Measurements from ENCODE around the gene EIF3K. TPM values are rescaled to one million over a fixed set of nuclear protein-coding genes. Genes with fewer than 3 reads are reported as not detected.

The EIF3K gene
- total and polyA plus RNA-seq, 7 donors = 367 to 984 (median 470) TPM

- DNase-seq = no peak
- 34 to 54% (median 50%) methylated on average over 2 of the region's 2 CpGs for WGBS, 3 donors
- H3K4me3 ChIP-seq = no peak overlapping the region
- ATAC-seq = no peak
- H3K36me3 ChIP-seq (ENCODE audit: insufficient read depth in 1 of 2, low read depth in 1 of 2) = peaks cover 4 to 31% of the 10 kb centered on the region in 2 donors
- intact Hi-C loops (cut with DNase I) = loop anchor here (5.0 to 10.0 kb wide), 3 partner anchors 195 to 285 kb away; partner anchors contain the start of genes ECH1 (in 1 of the 2) and FAM98C (in 1 of the 2)
- H3K27me3 ChIP-seq (ENCODE audit: insufficient read depth in 3 of 3, low read length in 2 of 3) = no peaks in the 10 kb centered on the region
- H3K9me3 ChIP-seq = no peaks in the 10 kb centered on the region
- H3K27ac ChIP-seq = peak overlapping the region; percentile 36
- TF ChIP-seq CTCF (IDR thresholded peaks at IDR 0.05) = no peak
- H3K4me1 ChIP-seq = peaks cover 6% of the 10 kb centered on the region
These were observed 20.7 kb downstream of the EIF3K start for GRCh38 chr19:38639679-38640078.

GRCh38 chr19:38640368-38640767 is 21.4 kb downstream of the EIF3K start:
- no peak for TF ChIP-seq CTCF (IDR thresholded peaks at IDR 0.05)
- no peaks in the 10 kb centered on the region for H3K4me1 ChIP-seq
- H3K9me3 ChIP-seq = no peaks in the 10 kb centered on the region
- DNase-seq (no peak), ATAC-seq (peak in 1 of 4 donors; percentile 20)
- H3K27me3 ChIP-seq (ENCODE audit: insufficient read depth in 3 of 3, low read length in 2 of 3) = no peaks in the 10 kb centered on the region
- 65 to 73% (median 69%) methylated on average over 4 of the region's 4 CpGs for WGBS, 3 donors
- no peak overlapping the region for H3K4me3 ChIP-seq
- H3K27ac ChIP-seq = peak overlapping the region; percentile 55
- peaks cover 4 to 24% of the 10 kb centered on the region in 2 donors for H3K36me3 ChIP-seq (ENCODE audit: insufficient read depth in 1 of 2, low read depth in 1 of 2)
- intact Hi-C loops (cut with DNase I) = loop anchor here (10.0 kb wide), 2 partner anchors 194 to 284 kb away; partner anchors contain the start of gene ECH1 (in 1 of the 2)

DNA sequence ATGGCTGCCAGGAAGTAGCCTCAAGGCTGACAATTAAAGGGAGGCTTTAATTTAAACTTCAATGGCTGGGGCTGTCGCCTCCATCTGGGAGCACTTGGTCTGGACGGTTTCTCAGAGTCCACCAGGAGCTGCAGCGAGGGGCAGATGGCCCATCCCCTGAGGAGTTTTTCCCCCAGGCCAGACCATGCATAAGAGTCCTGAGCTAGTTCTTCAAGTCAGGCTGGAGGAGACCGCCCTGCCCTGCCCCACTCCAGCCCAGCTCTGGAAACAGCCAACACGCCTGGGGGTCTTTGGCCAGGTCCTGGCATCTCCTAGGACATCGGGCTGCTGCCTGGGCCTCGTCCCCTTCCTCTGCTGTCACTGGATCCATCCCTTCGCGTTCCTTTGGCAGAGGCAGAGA is 23.2 kb downstream of the EIF3K start:
- Histone ChIP-seq H3K36me3 (ENCODE audit: insufficient read depth in 1 of 2, low read depth in 1 of 2) (peaks cover 0 to 10% of the 10 kb centered on the region in 2 donors), H3K4me1 (no peaks in the 10 kb centered on the region), H3K9me3 (no peaks in the 10 kb centered on the region), H3K27ac (no peak overlapping the region), H3K4me3 (no peak overlapping the region), H3K27me3 (ENCODE audit: insufficient read depth in 3 of 3, low read length in 2 of 3) (no peaks in the 10 kb centered on the region)
- no peak for DNase-seq
- WGBS, 3 donors = 76 to 84% (median 78%) methylated on average over 9 of the region's 9 CpGs
- ATAC-seq = no peak
- TF ChIP-seq CTCF (IDR thresholded peaks at IDR 0.05) = no peak
- intact Hi-C loops (cut with DNase I) = loop anchor here (10.0 kb wide), 2 partner anchors 193 to 283 kb away; partner anchors contain the start of gene ECH1 (in 1 of the 2)

GRCh38 chr19:38644719-38645118 is 25.7 kb downstream of the EIF3K start:
- 90 to 96% (median 92%) methylated on average over 8 of the region's 8 CpGs for WGBS, 3 donors
- Histone ChIP-seq H3K27me3 (ENCODE audit: insufficient read depth in 3 of 3, low read length in 2 of 3) (no peaks in the 10 kb centered on the region), H3K9me3 (no peaks in the 10 kb centered on the region), H3K4me1 (peaks cover 4% of the 10 kb centered on the region), H3K27ac (no peak overlapping the region), H3K4me3 (no peak overlapping the region), H3K36me3 (ENCODE audit: insufficient read depth in 1 of 2, low read depth in 1 of 2) (no peaks in the 10 kb centered on the region)
- ATAC-seq (no peak), DNase-seq (no peak)
- no peak for TF ChIP-seq CTCF (IDR thresholded peaks at IDR 0.05)
- intact Hi-C loops (cut with DNase I) = loop anchor here (5.0 to 10.0 kb wide), 3 partner anchors 188 to 280 kb away; partner anchors contain the start of gene ECH1 (in 2 of the 2)
